HS-5 (cell line): Measurements from ENCODE around the gene ABHD10.
A peak's percentile ranks its signal among the peaks of the same experiment; 100 is the strongest.

Source experiments
- DNase-seq: peaks from one replicate; pipeline ENCODE4 v3.0.0-alpha.2; 2012; ENCODE audit warnings: low read depth

The ABHD10 gene

DNA sequence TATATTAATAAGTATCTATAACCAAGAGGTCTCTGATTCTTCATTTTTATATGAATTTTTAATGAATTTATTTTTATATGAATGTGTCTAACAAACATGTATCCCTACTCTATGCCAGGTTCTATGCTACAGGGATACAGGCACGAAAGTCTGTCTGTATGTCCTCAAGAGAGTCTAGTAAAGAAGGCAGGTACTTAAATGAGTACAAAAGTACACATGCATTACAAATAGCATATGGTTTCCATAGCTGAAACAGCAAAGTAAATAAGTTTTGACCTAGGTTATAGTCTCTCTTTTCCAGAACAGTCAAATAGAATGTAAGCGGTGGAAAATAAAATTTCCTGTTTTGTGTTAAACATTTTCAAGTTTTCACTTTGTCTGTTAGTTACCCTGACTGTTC, 13.3 kb upstream of the ABHD10 start:
- DNase-seq, result no peak

DNA sequence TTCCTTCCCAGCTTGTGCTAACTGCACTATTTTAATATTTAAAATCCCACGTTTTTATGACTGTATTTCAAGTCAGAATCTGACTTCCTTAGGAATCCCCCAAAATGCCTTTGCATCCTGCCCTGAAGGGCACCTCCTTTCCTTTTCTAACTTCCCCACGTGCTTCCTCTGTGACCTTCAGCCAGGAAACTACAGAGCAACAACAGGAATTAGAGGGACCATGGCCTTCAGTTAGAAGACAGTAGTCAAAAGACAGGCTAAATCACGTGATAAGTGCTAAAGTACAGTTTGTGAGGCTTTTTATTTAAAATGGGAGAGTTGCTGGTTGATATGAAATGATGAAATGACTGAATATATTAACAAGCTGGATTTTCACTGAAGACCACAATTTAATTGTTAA, 11.8 kb upstream of the ABHD10 start:
- no peak for DNase-seq

DNA sequence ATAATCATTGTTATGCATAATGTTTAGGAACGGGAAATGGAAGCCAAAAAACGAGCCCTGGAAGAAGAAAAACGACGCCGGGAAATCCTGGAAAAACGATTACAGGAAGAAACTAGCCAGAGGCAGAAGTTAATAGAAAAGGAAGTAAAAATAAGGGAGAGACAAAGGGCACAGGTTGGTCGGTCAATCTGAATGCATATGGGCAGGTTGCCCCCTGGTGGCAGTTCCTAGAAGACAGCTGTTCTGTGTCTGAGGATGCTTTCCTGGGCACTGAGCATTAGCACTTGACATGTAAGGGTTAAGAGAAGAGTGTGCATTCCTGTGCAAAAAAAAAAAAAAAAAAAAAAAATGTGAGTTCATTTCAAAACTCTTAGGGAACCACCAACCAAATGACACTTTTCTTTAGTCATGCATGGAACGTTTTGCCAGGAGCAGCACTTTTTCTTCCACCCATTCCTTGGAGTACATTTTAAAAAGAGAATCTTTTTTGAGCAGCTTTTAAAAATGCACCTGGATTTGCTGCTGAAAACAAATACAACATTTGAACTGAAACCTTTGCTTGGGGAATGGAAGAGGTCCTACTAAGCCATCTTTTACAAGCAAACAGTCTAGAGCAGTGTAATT, 11.1 kb upstream of the ABHD10 start:
- peak; percentile 56 for DNase-seq

DNA sequence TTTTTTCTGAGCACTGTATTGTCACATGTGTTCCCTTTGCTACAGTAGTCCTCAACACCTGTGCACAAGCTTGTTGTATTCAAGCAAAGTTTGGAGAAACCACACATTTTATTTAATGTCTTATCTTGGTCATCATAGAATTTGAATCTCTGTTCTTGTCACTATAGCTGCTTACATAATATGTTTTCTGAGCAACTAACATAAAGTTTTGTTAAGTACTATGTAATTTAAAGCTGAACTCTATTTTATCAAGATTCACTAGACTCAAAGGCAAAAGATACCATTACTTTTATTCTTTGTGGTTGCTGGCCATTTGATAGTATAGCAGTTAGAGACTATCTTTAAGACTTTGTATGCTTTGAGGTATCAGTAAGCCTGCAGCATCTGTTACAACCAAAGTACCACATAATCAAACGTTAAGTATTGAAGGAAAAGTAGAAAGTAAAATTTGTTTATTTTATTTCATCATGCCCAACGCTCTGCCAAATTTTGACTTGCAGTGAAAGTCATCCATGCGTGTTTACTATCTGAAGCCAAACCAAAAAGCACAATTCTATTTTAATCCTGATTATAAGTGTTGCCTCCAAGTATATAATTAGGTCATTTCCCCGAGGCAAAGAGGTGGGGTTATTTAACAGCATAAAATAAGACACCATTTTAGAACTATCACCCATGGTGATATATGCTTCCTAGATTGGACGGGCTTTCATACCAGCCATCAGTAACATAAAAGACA, 10.3 kb upstream of the ABHD10 start:
- DNase-seq, result no peak

DNA sequence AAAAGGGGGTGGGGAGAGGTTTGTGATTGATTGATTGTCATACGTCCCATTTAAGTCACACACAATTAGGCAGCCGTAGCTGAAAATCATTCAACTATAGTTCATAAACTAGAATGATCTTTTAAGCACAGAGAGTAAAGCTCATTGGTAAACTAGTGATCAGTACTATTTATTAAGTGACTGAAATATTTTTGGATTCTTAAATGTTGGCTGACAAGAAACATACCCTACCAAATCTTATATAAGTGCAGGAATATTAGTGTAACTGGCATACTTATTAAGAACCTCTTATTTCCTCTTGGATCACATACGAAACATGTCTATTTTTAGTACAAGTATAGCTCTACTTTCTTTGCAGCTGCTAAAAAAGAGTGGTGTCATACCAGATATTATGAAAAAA, 8.4 kb upstream of the ABHD10 start:
- no peak for DNase-seq

DNA sequence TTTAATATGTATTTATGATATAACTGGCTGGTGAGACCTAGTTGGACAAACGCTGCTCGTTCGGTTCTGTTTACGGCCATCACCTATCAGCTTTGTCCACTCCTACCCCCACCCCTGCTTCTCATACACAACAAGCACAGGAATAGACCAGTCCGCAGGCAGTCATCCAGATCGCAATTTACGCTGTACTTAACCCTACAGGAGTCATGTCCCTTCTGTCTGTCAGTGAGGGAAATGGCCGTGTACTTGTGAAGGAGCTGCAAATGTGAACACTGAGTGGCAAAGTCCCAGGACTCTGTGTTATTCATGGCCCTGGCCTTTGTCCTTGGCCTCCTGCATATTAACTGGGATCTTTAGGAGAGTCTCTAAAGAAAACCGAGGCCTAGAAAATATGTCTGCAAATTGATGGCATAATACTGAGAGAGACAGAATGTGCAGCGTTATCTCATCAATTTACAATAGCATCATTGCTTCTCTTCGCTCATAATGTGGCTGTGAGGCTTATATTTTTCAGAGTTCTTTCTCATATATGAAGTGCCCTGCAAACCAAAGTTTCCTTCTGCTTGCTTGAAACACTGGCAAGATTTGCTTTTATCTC, 7.2 kb upstream of the ABHD10 start:
- no peak for DNase-seq

DNA sequence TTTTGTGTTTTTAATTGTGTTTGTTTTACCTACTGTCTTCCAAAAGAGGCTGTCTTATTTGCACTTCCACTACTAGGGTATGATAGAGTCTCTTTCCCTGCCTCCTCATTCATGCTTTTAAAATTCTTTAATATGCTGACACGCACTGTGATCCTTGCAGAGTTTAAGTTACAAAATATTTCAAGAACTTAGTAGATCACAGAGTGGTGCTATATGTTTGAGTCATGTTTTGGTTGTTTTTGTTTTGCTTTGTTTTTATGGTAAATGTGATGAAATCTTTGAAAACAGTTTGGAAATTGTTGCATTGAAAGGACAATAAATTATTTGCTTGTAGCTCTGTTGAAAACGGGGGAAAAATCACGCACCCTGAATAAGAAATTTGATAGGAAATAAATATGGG, 5.9 kb upstream of the ABHD10 start:
- DNase-seq, result no peak

DNA sequence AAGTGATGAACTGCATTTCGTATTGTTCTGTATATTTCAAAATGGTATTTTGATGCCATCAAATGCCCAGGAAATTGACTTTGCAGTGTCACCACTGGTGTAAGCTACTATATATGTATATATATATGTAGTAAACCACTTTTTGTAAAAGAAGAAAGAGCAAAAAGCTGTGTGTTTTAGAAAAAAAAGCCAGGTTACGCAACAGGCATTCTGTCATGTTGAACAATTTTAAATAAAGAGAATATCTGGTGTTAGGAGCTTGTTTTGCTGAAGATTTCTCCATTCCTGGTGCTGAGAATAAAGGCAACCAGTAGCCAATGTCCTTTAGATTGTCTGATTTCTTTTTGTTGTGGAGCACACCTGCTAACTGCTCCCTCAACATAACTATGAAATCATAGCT, 3.7 kb upstream of the ABHD10 start:
- DNase-seq, result no peak

DNA sequence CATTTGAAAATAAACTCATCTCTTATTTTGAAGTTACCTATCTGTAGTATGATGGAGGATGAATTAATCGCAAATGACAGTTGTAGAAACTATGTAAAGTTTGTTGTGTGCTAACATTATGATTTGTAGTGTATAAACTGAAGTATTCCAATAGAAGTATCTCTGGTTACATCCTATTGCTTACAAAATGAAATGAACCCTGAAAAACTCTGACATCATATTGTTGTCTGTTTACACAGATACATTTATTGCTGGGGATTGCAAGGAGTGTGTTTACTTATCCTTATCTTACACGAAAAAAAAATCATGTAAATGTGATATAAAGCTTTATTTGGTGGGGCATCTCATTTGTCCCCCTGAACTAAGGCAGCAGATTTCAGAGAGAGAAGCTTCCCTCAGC, 2.6 kb upstream of the ABHD10 start:
- DNase-seq, result no peak

DNA sequence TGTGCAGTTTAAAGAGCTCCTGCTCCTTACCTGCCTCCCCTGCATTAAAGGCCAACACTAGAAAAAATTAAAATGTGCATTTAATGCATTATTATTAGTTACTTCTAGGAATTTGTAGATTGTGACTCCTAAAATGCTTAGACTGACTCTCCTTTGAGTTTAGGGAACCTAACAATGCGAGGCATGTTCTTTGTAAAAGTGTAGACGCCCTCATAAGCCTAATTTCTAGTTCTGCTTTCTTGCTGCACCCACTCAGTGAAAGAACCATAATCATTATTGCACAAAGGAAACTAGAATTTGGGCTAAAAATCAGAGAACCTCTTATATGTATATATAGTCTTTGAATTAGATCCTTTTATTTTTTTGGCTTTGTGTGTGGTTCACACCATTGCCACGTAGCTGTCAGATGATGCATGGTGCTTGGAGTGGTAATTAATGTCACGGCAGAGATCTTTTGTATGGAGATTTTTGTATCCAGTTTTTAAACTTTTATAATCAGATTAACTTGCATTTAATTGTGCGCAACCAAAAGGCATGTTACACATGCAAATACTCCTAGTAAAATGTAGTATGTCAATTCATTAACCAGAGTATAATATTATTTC, 710 bp downstream of the ABHD10 start:
- DNase-seq, result no peak

DNA sequence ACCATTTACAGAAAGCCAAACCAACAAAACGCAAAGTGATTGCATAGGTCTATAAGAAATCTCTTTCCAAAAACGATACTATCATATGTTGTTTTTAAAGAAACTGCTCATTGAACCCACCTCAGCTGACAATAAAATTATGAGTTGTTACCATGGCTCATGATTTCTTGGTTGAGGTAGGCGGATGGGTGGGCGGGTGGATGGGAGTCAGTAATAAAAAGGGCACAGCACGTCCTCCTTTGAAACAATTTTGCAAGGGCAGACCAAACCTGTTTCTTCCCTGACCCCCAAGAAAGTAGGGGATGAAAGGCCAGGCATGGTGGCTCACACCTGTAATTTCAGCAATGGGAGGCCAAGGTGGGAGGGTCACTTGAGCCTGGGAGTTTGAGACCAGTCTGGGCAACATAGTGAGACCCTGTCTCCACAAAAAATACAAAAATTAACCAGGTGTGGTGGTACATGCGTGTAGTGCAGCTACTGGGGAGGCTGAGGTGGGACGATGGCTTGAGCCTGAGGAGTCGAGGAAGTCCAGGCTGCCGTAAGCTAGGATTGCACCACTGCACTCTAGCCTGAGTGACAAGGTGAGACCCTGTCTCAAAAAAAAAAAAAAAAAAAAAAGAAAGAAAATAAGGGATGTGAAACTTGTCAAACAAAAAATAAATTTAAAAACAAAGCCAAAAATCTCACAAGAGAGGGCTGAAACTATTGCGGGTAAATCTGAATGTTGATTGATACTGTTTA, 2.1 kb downstream of the ABHD10 start:
- DNase-seq, result no peak

DNA sequence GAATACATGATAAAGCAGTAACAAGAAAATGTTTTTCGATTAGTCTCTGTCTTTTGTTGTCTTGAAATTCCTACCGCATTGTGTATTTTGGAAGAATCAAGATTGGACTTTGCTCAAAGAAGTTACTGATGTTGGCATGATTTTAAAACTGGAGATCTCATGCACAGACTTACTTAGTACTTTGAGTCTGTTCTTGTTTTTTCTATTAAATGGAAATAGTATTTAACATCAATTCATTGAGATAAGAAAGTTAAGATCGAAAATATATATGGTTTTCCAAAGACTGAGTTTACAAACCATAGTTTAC, 2.6 kb downstream of the ABHD10 start:
- no peak for DNase-seq

DNA sequence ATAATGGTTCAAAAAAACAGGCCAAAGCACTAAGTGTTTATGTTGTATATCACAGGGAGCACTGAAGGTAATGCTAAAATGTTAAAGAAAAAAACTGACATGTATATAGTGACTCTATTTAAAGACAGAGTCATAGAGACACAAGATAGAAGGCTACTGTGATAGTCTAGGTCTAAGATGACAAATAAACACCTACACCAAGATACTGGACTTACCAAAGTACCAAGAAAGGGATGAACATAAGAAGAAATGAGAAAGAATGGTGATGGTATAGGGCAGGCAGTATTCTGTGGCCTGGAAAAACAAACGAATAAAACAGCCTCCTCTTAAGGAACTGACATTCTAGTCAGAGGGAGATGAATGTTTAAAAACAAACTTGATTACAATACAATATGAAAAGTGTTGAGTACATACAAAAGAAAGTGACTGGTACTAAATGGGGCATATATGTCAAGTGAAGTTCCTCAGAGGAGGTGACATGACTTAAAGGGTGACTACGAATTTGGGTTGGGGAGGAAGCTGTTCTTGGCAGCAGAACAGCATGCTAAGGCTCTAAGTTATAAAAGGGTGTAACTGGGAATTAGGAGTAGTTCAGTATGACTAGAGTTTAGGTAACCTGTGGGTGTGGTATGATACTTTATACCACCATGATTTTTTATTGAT, 5.9 kb downstream of the ABHD10 start:
- no peak for DNase-seq

DNA sequence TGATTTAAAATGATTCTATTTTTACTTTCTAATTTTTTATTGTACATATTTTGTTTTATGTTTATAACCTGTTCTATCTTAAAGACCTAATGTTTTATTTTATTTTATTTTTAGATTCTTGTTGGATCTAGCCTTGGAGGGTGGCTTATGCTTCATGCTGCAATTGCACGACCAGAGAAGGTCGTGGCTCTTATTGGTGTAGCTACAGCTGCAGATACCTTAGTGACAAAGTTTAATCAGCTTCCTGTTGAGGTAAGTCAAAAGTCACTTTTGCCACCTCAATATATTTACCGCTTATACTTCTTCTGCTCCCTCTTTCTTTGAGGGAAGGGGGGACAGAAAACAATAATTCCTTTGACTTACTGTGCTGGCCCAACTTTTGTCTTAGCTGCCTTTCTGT, 8.0 kb downstream of the ABHD10 start:
- no peak for DNase-seq

DNA sequence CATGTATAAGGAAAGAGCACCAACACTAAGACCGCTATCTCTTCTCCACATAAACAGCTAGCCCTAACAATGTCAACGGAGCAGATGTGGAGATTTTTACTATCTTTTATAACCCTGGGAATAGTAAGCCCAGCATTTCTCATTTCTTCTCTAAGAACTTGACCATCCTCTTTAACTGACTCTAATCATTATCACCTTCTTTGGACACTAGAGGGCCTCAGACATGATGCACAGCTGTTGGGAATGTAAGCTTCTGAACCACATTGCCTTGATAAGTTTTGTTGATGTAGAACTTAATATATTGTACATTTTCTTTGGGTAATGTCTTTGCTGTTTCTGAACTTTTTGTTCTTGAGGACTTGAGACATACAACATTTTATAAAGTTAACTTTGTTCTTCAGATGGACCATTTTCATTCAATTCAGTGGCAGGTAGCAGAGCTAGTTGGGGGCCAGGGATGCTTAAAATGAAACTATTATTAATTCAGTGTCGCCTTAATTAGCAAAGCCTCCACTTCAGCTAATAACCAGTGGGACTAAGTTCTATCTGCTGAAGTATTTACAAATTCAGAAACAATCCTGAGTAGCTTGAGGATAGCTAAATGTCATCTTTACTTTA, 10.3 kb downstream of the ABHD10 start:
- DNase-seq, result no peak

DNA sequence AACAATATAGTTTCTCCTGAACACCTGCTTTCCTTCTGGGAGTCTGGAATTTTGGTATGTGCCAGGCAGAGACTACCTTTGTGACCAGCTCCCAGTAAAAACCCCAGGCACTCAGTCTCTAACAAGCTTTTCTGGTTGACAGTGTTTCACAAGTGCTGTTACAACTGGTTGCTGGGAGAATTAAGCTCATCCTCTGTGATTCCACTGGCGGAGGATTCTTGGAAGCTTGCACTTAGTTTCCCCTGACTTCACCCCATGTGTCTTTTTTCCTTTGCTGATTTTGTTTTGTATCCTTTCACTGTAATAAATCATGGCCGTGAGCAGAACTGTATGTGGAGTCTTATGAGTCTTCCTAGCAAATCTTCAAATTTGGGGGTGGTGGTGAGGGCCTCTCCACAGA, 14.2 kb downstream of the ABHD10 start:
- DNase-seq, result no peak

DNA sequence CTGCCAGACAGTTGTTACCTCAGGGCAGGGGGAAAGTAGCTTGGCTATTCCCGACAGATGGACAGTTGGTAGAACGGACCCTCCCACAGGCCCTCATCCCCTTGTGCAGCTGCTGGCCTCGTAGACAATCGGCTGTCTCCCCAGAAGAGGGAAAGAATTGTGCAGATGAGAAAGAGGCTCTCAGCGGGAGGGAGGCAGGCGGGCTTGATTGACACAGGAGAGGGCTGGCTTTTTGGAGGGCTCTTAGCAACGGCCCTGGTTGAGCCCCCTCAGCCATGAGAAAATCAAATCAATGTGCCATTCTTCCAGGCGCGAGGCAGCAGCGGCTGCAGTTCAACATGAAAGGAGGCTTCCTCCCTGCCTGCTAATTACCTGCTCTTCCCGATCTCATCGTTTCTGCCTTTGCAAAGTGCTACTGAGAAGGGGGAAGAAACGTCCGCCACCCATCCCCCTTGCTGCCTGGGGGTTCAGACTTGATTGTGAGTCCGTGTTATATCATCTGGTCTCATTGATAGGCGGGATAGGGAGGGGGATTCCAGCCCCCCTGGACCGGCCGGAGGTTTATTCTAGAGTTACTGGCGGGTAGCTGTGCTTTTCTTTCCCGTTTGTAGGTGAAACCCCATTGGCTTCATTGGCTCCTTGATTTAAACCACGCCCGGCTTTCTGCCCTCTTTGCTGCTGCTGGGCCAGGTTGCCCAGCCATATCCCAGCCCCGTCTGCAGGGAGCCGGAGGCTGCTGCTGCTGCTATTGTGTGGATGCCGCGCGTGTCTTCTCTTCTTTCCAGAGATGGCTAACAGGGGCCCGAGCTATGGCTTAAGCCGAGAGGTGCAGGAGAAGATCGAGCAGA, 20.0 kb downstream of the ABHD10 start, which contains the start of gene TAGLN3:
TAGLN3 (plus strand) TSS at position 287 of the 848 bp plus-strand sequence; CDS start at position 788, 501 bp downstream.
- DNase-seq, result no peak

DNA sequence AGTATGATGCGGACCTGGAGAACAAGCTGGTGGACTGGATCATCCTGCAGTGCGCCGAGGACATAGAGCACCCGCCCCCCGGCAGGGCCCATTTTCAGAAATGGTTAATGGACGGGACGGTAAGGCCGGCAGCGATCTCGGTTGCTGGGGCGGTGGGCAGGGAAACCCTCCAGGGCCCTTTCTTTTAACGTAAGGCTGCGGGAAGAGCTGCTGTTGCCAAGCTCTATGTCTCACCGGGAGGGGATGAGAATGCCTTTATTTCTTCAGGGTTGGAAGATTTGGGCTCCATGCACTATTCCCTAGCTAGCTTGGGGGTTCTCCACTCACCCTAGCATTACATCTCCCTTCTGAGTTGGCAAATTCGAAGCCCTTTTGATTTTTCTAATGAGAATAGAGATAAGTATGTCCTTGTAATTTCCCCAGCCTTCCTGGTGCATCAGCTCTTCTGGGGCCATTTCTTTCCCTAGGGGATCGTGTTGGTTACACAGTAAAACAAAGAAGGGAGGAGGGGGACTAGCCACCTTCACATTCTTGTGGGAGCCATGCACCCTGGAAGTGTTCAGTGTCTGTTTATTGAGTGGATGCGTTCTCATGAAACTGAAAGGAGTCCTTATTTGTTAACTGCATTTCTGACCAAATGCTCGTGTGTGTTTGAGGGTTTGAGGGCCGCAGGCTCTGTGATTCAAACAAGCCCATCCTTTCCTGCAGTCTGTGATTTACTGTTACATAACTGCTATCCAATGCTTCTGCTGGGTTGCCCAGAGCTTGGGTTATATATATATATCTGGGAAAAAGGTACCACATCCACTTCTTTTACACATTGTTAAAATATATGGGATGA, 20.9 kb downstream of the ABHD10 start:
- no peak for DNase-seq

DNA sequence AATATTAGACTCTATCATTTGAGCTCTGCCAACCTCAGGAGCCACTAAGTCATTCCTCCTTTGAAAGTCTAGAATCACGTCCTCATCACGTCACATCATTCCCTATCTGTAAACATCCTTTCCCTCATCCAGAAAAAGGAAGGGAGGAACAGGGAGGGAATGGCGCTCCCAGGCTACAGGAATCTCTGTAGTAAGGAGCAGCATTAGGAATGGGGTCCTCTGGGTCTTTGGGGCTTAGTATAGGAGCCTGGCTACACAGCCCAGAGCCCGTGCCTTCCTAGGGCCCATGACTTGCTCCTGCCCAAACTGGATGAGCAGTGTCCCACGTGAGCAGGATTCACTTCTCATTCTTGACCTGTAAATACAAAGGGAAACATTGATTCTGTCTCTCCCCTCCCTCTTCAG, 21.5 kb downstream of the ABHD10 start:
- DNase-seq, result no peak

DNA sequence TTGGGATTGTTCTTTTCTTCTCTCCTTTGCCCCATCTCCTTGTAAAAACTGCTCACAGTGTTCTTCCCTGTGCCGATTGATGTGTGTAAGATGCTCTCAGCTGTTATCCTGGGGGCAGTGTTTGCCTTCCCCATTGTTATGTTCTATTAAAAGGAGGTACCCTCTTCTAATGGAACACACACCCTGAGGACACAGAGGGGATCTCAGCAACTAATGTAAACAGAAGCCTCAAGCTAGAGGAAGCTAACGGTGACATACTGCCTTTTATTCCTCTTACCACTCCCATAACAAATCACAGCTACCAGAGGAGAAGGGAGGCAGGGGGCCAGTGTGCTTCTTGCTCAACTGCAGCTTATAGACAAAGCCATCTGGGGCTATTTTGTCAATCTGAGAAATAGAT, 22.1 kb downstream of the ABHD10 start:
- DNase-seq, result no peak
